Measurements from ENCODE around the gene TTI1. TPM values are rescaled to one million over a fixed set of nuclear protein-coding genes. Genes with fewer than 3 reads are reported as not detected.

The TTI1 gene
- total RNA-seq, 1 experiment from 2014 or later = 37.4 TPM

DNA sequence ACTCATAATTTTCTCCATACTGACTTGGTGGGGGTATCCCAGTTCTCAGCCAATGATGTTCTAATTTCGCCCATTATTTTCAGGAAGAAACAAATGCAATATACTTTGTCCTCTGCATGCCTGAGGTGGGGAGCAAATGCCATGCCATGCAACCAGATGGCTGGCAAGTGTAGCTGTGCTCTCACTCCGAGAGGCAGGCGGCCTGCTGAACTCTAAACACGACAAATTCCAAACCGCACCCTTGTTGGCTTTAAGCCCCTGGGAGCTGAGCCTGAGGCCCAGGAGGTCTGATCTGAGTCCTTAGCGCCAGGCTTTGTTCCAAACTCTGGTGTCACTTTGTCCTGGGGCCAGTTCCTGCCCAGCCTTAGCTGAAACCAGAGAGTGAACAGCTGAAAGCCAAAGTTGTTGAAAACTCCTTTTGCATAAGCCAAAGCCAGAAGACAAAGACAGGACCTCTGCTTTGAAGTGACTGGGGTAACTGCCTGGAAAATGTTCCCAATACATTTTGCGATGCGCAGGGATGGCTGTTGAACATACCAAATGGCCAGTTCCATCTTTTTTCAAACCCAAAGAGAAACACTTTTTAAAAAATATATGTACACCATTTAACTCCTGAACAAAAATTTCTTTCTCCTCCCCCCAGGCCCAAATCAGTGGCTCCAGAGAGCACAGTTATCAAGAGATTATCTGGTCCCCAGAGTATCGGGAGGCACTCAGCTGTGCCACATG is 46.2 kb downstream of the TTI1 start:
- no peak overlapping the region for H2BK5ac ChIP-seq (ENCODE audit: insufficient read length, low read length)
- no peaks in the 10 kb centered on the region for H3K27me3 ChIP-seq (ENCODE audit: insufficient read depth, low read length)
- H3K23me2 ChIP-seq (ENCODE audit: insufficient read length, low read depth, low read length, poor library complexity, severe bottlenecking) = no peaks in the 10 kb centered on the region
- DNase-seq = no peak
- no peak overlapping the region for H3K18ac ChIP-seq (ENCODE audit: insufficient read length, low read depth, low read length)
- H3K23ac ChIP-seq (ENCODE audit: insufficient read length, low read depth, low read length) = no peak overlapping the region
- H3K27me3 Mint-ChIP-seq (ENCODE audit: low read depth) = no peaks in the 10 kb centered on the region
- H2AK5ac ChIP-seq (ENCODE audit: insufficient read length, low read length) = no peak overlapping the region
- no peak overlapping the region for H2BK12ac ChIP-seq (ENCODE audit: insufficient read length, low read depth, low read length)
- no peak overlapping the region for H2BK20ac ChIP-seq (ENCODE audit: low read depth, low read length, poor library complexity, severe bottlenecking)
- H4K20me1 ChIP-seq (ENCODE audit: control insufficient read depth, insufficient read depth, insufficient read length) = no peaks in the 10 kb centered on the region
- no peak overlapping the region for H3K4ac ChIP-seq (ENCODE audit: low read depth, low read length)
- no peak overlapping the region for H4K91ac ChIP-seq (ENCODE audit: insufficient read length, low read depth, low read length)
- H3K4me1 Mint-ChIP-seq = peaks cover 0 to 9% of the 10 kb centered on the region in 2 experiments; a peak in 2 of 4 replicates
- H2AFZ ChIP-seq (ENCODE audit: low read length) = no peak overlapping the region
- no peak overlapping the region for H3K27ac ChIP-seq (ENCODE audit: insufficient read length, low read depth, low read length)
- TF ChIP-seq, protein P1, sequence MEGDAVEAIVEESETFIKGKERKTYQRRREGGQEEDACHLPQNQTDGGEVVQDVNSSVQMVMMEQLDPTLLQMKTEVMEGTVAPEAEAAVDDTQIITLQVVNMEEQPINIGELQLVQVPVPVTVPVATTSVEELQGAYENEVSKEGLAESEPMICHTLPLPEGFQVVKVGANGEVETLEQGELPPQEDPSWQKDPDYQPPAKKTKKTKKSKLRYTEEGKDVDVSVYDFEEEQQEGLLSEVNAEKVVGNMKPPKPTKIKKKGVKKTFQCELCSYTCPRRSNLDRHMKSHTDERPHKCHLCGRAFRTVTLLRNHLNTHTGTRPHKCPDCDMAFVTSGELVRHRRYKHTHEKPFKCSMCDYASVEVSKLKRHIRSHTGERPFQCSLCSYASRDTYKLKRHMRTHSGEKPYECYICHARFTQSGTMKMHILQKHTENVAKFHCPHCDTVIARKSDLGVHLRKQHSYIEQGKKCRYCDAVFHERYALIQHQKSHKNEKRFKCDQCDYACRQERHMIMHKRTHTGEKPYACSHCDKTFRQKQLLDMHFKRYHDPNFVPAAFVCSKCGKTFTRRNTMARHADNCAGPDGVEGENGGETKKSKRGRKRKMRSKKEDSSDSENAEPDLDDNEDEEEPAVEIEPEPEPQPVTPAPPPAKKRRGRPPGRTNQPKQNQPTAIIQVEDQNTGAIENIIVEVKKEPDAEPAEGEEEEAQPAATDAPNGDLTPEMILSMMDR (conservative IDR thresholded peaks at IDR 0.05) = no peak
- H3K9me3 ChIP-seq (ENCODE audit: control insufficient read depth, low read depth, low read length) = no peaks in the 10 kb centered on the region
- no peak overlapping the region for H3K14ac ChIP-seq (ENCODE audit: insufficient read depth, low read length)
- H3K9me3 Mint-ChIP-seq = no peaks in the 10 kb centered on the region
- H3K4me3 Mint-ChIP-seq = no peak overlapping the region
- H2BK120ac ChIP-seq (ENCODE audit: low read depth, low read length, poor library complexity, severe bottlenecking) = no peak overlapping the region
- no peak overlapping the region for H4K8ac ChIP-seq (replicated peaks; ENCODE audit: insufficient read length, low read depth, low read length)
- H3K4me2 ChIP-seq (ENCODE audit: insufficient read depth, insufficient read length, low read length) = no peak overlapping the region
- WGBS (ENCODE audit: extremely low coverage, insufficient read length, low lambda C conversion rate) = no CpG with 5 or more reads among the region's 9 CpGs
- H2BK15ac ChIP-seq (ENCODE audit: low read depth, low read length) = no peak overlapping the region
- no peaks in the 10 kb centered on the region for H3K4me1 ChIP-seq (ENCODE audit: insufficient read depth, low read length)
- no peak overlapping the region for H3K56ac ChIP-seq (ENCODE audit: insufficient read length, low read depth, low read length)
- H3K79me2 ChIP-seq (ENCODE audit: insufficient read depth, low read length) = no peaks in the 10 kb centered on the region
- no peak overlapping the region for H3K9ac ChIP-seq (ENCODE audit: extremely low read depth, insufficient read length, low read length)
- no peak overlapping the region for H3T11ph ChIP-seq (ENCODE audit: low read length)
- H3K27ac Mint-ChIP-seq = no peak overlapping the region
- no peak overlapping the region for H4K5ac ChIP-seq (ENCODE audit: insufficient read length, low read depth, low read length)
- peaks cover 13 to 47% (median 39%) of the 10 kb centered on the region in 3 experiments; a peak in 6 of 7 replicates for H3K36me3 Mint-ChIP-seq (ENCODE audit: insufficient read depth in 1 of 3, low read depth in 3 of 3)
- H3K79me1 ChIP-seq (ENCODE audit: insufficient read depth, low read depth, low read length, poor library complexity, severe bottlenecking) = no peaks in the 10 kb centered on the region

Data from H9 (cell line).